RKO (cell line): ENCODE data around the gene MINDY4.
"Not testable (repeated sequence)": the region's sequence is repeated elsewhere in the genome, so short reads cannot be mapped to it uniquely, and the experiment has no call there.

Source experiments
- DNase-seq: peaks from one replicate; pipeline ENCODE4 v3.0.0-alpha.2; 2016; ENCODE audit warnings: low spot score

Gene MINDY4

DNA sequence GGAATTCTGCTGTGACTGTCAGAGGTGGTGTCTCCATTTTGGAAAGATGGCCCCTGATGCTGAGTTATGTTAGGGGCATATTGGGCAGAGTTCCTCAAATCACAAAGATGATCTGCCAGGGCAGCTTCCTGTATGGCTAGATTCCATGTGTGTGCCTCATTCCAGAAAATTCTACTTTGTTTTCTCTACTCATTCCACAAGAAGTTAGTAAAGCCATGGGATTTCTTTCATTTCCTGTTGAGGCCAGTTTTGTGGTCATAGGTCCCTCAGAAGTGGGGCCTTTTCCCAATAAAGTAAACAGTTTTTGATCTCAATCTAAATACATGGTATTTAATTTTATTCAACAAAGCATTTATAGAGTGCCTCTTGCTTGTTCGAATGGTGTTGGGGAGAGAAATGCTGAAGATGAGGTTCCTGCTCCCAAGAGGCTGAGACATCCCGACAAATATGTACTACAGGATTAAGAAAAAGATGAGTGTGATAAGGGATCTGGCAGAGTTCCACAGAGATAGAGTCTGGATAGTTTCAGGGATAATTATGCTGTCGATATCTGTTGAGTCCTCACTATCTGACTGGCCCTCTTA lies 33.0 kb downstream of the MINDY4 start:
- DNase-seq, result no peak

- DNase-seq, result no peak
These were observed 34.0 kb downstream of the MINDY4 start for GRCh38 chr7:30805081-30805691.

DNA sequence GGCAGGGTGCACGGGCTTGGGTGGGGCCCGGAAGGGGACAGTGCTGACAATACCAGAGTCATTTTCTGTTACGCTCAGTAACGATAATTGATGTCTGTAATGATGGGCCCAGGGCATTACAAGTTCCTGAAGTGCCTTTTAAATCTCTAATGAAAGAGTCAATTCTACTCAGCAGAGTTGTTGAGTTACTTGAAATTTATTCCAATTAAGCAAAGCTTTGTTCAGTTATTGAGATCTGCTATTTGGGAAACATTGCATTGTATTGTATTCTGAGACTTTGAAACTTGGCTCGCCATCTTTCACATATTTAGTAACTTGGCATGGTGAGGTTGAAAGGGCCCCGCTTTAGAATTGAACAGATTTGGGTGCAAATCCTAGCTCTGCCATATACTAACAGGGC lies 34.7 kb downstream of the MINDY4 start:
- DNase-seq, result no peak

- DNase-seq, result not testable (repeated sequence)
These were observed 36.3 kb downstream of the MINDY4 start for GRCh38 chr7:30807477-30807876.

DNA sequence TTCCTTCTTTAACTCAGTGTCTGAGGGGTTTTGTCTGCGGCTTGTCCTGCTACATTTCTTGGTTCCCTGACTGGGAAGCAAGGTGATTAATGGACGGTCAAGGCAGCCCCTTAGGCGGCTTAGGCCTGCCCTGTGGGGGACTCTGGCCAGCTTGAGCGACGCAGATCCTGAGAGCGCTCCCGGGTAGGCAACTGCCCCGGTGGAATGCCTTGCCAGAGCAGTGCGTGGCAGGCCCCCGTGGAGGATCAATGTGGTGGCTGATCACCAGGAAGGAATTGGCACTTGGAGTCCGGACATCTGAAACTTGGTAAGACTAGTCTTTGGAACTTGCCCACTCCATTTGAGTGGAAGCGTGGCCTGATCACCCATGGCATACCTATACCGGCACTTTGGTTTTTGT lies 36.7 kb downstream of the MINDY4 start:
- not testable (repeated sequence) for DNase-seq

- DNase-seq, result no peak
These were observed 39.8 kb downstream of the MINDY4 start for GRCh38 chr7:30810986-30811385.

DNA sequence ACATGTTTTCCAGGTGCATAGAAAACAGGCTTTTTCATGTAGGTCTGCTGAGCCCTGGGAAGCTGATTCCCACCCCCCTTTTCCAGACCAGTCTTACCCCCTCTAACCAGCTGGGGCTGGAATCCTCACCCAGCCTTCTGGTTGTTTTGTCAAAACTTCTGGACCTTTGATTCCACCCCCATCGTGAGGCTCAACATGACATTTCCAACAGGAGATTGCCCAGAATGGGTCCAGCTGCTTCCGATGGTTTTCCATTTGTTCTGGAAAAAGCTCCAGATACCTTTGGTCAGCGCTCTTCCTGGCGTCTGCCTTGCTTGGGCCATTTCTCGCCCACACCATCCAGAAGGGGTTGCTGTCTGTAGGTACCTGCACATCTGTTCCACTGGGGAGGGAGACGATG lies 41.5 kb downstream of the MINDY4 start:
- DNase-seq, result no peak

DNA sequence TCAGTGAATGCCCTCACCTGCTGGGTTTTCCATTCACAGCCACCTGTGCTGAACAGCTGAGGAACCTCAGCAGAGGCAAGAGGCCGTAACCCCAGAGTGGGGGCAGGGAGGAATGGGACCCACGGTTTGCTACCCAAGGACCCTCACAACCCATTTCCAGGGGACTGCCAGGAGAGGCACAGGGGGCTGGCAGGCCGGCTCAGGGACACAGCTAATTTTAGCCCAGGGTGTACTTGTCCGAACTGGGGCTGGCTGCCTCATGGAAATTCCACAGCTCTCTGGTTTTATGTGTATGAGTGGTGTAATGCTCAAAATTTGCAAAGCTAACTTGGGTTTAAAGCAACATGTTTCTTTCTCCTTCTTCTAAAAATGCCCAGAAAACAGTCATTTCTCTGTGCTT lies 42.2 kb downstream of the MINDY4 start:
- DNase-seq, result no peak

- DNase-seq, result no peak
These were observed 43.6 kb downstream of the MINDY4 start for GRCh38 chr7:30814700-30815387.

- DNase-seq, result no peak
These were observed 44.2 kb downstream of the MINDY4 start for GRCh38 chr7:30815388-30815854.

DNA sequence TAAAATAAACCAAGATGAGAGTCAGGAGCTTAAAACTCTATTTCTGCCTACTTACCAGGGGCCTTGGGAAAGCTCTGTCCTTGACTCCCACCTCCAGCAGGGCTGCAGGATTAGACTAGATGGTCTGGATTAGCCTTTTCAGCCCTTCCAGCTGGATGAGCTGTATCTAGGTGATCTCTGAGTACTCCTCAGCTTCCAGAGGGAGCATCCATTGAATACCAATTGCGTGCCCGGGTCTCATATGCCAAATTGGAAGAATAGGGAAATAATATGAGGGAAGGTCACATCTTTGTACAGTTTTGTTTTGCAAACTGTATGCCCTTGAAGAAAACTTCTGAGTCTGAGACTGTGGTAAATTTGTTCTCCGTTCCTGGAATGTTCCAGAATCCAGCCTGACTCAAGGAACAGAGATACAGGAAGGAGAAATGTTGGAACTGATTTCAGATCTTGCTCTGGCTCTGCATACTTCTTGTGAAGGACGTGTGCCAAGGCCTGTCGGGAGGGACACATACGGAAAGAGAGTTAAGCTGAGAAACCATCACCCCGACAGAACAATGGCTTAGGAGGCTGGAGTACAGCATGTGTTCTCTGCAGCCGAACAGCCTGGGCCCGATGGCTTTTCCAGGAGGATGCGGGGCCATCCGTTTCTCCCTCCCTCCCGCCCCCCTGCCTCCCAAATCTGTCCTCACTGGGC lies 44.9 kb downstream of the MINDY4 start:
- no peak for DNase-seq

- DNase-seq, result no peak
These were observed 45.6 kb downstream of the MINDY4 start for GRCh38 chr7:30816645-30817370.

- DNase-seq, result no peak
These were observed 46.2 kb downstream of the MINDY4 start for GRCh38 chr7:30817371-30817767.

- DNase-seq, result no peak
These were observed 53.9 kb downstream of the MINDY4 start for GRCh38 chr7:30824821-30825720.

GRCh38 chr7:30826181-30826580 lies 55.0 kb downstream of the MINDY4 start:
- no peak for DNase-seq

GRCh38 chr7:30828591-30828990 lies 57.4 kb downstream of the MINDY4 start:
- no peak for DNase-seq

DNA sequence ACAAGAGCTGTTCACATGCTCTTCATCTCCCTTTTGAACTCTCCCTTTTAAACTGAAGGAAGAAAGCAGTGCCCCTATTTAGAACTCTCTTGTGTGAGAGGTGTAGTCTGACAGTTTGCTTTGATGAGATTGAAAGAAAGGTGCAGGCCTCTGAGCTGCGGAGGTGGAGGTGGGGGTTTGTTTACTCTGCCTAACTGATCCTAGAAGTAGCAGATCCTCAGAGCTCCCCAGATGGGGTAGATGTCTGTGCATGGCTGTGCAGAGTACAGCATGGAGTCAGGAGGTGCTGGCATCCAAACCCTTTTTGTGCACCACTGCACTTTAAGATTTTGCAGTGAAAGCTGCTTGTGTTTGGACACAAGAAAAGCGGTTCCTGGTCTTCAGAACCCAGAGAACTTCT lies 58.3 kb downstream of the MINDY4 start:
- DNase-seq, result no peak

GRCh38 chr7:30831227-30831626 lies 60.0 kb downstream of the MINDY4 start:
- no peak for DNase-seq

DNA sequence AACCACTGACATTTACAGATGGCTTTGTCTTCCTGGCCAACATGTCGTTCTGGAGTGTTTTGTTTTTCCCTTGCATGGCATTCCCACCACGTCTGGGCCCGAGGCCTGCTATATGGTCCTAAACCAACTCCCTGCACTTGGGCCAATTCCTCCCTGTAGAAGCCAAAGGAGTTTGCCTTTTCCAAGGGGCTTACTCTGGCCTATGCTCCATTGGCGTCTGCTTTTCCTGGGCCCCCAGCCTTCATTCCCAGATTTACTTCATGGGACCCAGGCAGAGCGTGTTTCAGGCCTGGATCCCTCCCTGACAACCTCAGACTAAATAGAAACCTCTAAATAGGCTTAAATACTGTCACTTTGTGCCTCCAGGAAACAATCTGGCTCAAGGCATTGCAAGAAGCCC lies 60.7 kb downstream of the MINDY4 start:
- no peak for DNase-seq

- DNase-seq, result not testable (repeated sequence)
These were observed 62.9 kb downstream of the MINDY4 start for GRCh38 chr7:30834017-30834674.
